Esophagus squamous epithelium (tissue), 4 donors: ENCODE measurements around the gene ZNF784.

Experiments
- CTCF ChIP-seq, 6 experiments: fragments of 450-650 bp in 4 of 6; fragments of 200-600 bp in 2 of 6; sonication (generic) in 2 of 6; IDR thresholded peaks; one replicate each; pipeline ENCODE4 v1.5.1; 2016 to 2019; ENCODE audit warnings: antibody characterized with exemption in 6 of 6, mild to moderate bottlenecking in 4 of 6, moderate library complexity in 4 of 6
- POLR2A ChIP-seq, 4 donors: fragments of 450-650 bp; IDR thresholded peaks; one replicate each; pipeline ENCODE4 v1.6.1; 2017; ENCODE audit warnings: antibody characterized with exemption in 4 of 4, mild to moderate bottlenecking in 4 of 4, moderate library complexity in 3 of 4

DNA sequence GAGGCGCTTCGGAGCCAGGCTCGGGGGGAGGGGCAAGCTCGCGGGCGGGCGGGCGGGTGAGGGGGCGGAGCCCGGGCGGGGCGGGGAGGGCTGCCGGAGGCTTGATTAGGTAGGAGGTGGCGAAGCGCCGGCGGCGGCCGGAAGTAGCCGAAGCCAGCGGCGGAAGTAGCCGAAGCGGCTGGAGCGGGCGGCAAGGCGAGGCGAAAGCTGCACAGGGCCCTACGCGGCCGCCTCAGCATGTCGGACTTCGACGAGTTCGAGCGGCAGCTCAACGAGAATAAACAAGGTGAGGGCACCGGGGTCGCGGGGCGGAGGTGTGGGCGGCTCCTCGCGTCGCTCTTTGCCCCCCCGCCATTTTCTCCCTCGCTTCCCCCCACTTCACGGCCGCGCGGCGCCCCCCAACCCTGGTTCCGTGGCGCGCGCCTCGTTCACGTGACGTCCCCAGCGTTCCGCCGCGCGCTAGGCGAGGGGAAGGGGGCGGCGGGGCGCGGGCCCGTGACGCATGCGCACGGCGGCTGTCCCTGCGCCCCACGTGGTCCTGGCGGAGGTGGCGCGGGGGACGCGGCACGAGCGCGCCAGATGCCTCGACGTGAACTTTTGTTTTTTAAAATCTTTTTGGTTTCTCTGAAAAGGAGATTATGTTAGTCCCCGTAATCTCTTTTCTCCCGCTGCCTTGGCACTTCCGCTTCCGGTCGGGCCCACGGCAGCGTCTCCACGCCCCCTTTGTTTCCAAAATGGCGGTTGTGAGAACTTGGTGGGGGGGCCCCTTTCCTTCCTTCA is 30.7 kb upstream of the ZNF784 start, which contains the start of gene U2AF2:
- peak in 1 of 6 experiments; percentile 7 for TF ChIP-seq CTCF (IDR thresholded peaks at IDR 0.05)
- TF ChIP-seq POLR2A (IDR thresholded peaks at IDR 0.05), result peak in 2 of 4 donors; percentile 67 to 76
